NCI-H1694 treated with DMSO at 0.1 percent for 48 hours (cell line): ENCODE measurements around the gene IFITM10.
"Not testable (repeated sequence)": the region's sequence is repeated elsewhere in the genome, so short reads cannot be mapped to it uniquely, and the experiment has no call there.

Source experiments
- DNase-seq: peaks from one replicate; lab custom pipeline; 2025; lab: John Stamatoyannopoulos, UW

Gene IFITM10

GRCh38 chr11:1778141-1778911, 27.9 kb upstream of the IFITM10 start:
- DNase-seq, result no peak

- no peak for DNase-seq
These were observed 27.3 kb upstream of the IFITM10 start for GRCh38 chr11:1777737-1778136.

GRCh38 chr11:1776944-1777715, 26.7 kb upstream of the IFITM10 start:
- no peak for DNase-seq

GRCh38 chr11:1776331-1776851, 26.0 kb upstream of the IFITM10 start:
- no peak for DNase-seq

GRCh38 chr11:1774886-1775285, 24.5 kb upstream of the IFITM10 start:
- no peak for DNase-seq

GRCh38 chr11:1773994-1774550, 23.7 kb upstream of the IFITM10 start:
- no peak for DNase-seq

- no peak for DNase-seq
These were observed 23.0 kb upstream of the IFITM10 start for GRCh38 chr11:1773131-1773993.

- DNase-seq, result no peak
These were observed 22.1 kb upstream of the IFITM10 start for GRCh38 chr11:1772270-1773130.

GRCh38 chr11:1771700-1772099, 21.3 kb upstream of the IFITM10 start:
- DNase-seq, result no peak

- DNase-seq, result no peak
These were observed 20.9 kb upstream of the IFITM10 start for GRCh38 chr11:1771273-1771672.

- DNase-seq, result no peak
These were observed 20.1 kb upstream of the IFITM10 start for GRCh38 chr11:1770528-1770927.

GRCh38 chr11:1770061-1770460, 19.7 kb upstream of the IFITM10 start:
- DNase-seq, result no peak

- not testable (repeated sequence) for DNase-seq
These were observed 19.0 kb upstream of the IFITM10 start for GRCh38 chr11:1769304-1769936.

- no peak for DNase-seq
These were observed 17.7 kb upstream of the IFITM10 start for GRCh38 chr11:1768141-1768469.

- no peak for DNase-seq
These were observed 17.2 kb upstream of the IFITM10 start for GRCh38 chr11:1767399-1768140.

GRCh38 chr11:1766719-1767398, 16.5 kb upstream of the IFITM10 start:
- no peak for DNase-seq

- no peak for DNase-seq
These were observed 15.7 kb upstream of the IFITM10 start for GRCh38 chr11:1765871-1766718.
